Mucosa of descending colon (tissue), 3 donors: ENCODE results near the gene LCLAT1. TPM values are rescaled to one million over a fixed set of nuclear protein-coding genes. Genes with fewer than 3 reads are reported as not detected.

Experiments
- ATAC-seq: fragments of 200-7000 bp; cut with Tn5 transposase; one replicate; pipeline ENCODE4 v1.9.1; 2020; ENCODE audit warnings: mild to moderate bottlenecking, moderate library complexity
- DNase-seq, 3 donors: peaks; one replicate each; pipeline ENCODE4 v3.0.0-alpha.2; 2020
- H3K36me3 ChIP-seq: fragments of 200-600 bp; one replicate; pipeline ENCODE4 v1.8.0; 2021; ENCODE audit warnings: low read depth, mild to moderate bottlenecking
- H3K4me1 ChIP-seq: fragments of 200-600 bp; one replicate; pipeline ENCODE4 v1.8.0; 2021; ENCODE audit warnings: low read depth, mild to moderate bottlenecking
- H3K4me3 ChIP-seq: fragments of 200-600 bp; one replicate; pipeline ENCODE4 v1.8.0; 2021; ENCODE audit warnings: mild to moderate bottlenecking
- H3K9me3 ChIP-seq: fragments of 200-600 bp; one replicate; pipeline ENCODE4 v1.8.0; 2021; ENCODE audit warnings: mild to moderate bottlenecking
- CTCF ChIP-seq: fragments of 200-600 bp; IDR thresholded peaks from one replicate; pipeline ENCODE4 v1.8.0; 2022; ENCODE audit warnings: antibody characterized with exemption, mild to moderate bottlenecking
- intact Hi-C, 2 donors: fragments of 100-400 bp; cut with DNase I in 1 of 2; cut with micrococcal nuclease in 1 of 2; formaldehyde crosslinking; loops; one replicate each; pipeline versions ENCODE4 v1.11.0 to v1.11.1; 2022; cut with DNase I, micrococcal nuclease
- total RNA-seq, 3 donors: library from RNA; stranded (reverse); fragmentation: NEBNext Ultra II Directional in 2 of 3; extraction: Animal tissue kit (Norgen Biotek cat#: 25700) in 2 of 3; gene quantifications; one replicate each; pipeline versions ENCODE4 v1.2.1 to v1.2.4, GENCODE V29; 2021 to 2023
- donor health status: DM: no; HTN: no; CAD: no; lungs with moderate emphysema.
- donor health status: DM: no; HTN: no; CAD: no.
- donor health status: DM: no; HTN: yes; CAD: no.

LCLAT1 gene
- total RNA-seq, 3 donors from 2014 or later: 18.1 to 27.1 (median 22.2) TPM

GRCh38 chr2:30448866-30449265, 1.8 kb downstream of the LCLAT1 start:
- TF ChIP-seq CTCF: no peak
- Histone ChIP-seq H3K9me3 (no peaks in the 10 kb centered on the region), H3K36me3 (no peaks in the 10 kb centered on the region), H3K4me3 (no peak overlapping the region), H3K4me1 (no peaks in the 10 kb centered on the region)
- intact Hi-C loops: no loop called here
- ATAC-seq: no peak
- no peak for DNase-seq

DNA sequence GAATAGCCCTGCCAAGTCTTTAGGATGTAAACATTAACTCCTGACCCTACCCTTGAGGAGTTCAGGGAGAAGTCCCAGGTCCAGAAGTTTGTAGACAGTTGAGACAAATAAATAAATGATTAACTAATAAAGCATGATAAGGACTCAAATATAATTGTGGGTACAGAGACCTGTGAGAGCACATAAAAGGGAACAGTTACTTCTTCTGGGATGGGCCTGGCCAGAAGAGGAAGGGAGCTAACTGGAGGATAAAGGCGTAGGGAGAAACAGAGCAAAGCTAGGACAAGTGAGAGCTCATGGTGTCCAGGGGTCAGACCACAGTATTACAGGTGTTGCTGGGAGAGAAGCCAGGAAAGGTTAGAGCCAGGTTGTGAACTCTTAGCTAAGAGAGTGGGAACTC, 3.0 kb downstream of the LCLAT1 start:
- ATAC-seq (peak; percentile 72), DNase-seq (peak in 1 of 3 donors; percentile 24)
- no peaks in the 10 kb centered on the region for H3K36me3 ChIP-seq
- H3K4me3 ChIP-seq: no peak overlapping the region
- H3K9me3 ChIP-seq: no peaks in the 10 kb centered on the region
- intact Hi-C loops: no loop called here
- no peak for TF ChIP-seq CTCF
- H3K4me1 ChIP-seq: no peaks in the 10 kb centered on the region

- intact Hi-C loops: no loop called here
- H3K9me3 ChIP-seq: no peaks in the 10 kb centered on the region
These were observed 6.5 kb downstream of the LCLAT1 start for GRCh38 chr2:30453498-30453897.

DNA sequence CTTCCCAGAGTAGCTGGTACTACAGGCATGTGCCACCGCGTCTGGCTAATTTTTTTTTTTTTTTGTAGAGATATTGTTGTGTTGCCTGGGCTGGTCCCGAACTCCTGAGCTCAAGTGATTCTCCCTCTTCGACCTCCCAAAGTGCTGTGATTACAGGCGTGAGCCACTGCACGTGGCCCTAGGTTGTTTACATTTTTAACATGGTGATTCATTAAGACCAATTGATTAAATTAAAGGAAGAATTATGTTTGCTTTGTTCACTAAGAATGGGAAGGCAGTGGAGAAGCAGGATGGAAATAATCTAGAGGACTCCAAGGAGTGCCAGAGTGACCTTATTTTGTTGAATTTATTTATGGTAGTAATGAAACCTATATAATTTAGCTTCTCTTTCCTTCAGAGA, 7.5 kb downstream of the LCLAT1 start:
- no peak for DNase-seq

More at GRCh38 chr2:30453498-30453897, 6.5 kb downstream of the LCLAT1 start:
- TF ChIP-seq CTCF: no peak
- DNase-seq (no peak), ATAC-seq (no peak)
- no peak overlapping the region for H3K4me3 ChIP-seq
- no peaks in the 10 kb centered on the region for H3K36me3 ChIP-seq
- H3K4me1 ChIP-seq: no peaks in the 10 kb centered on the region

DNA sequence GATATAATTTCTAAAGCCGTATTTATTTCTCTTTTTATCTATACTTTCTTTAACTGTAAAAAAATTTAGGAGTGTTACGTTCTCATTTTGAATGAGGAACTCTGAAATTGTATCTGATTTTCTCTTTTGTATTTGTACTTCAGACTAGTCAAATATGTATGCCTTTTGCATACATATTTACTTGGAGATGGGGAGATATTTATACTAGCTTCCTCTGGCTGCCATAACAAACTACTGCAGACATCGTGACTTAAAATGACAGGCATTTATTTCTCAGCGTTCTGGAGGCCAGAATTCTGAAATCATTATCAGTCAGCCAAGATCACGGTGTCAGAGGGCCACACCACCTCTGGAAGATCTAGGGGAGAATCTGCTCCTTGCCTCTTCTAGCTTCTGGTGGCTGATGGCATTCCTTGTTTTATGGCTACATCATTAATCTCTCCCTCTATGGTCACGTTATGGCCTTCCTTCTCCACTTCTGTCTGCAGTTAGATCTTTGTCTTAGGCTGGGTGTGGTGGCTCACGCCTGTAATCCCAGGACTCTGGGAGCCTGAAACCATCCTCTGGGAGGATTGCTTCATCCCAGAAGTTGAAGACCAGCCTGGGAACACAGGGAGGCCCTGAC, 8.2 kb downstream of the LCLAT1 start:
- H3K4me3 ChIP-seq: no peak overlapping the region
- intact Hi-C loops: no loop called here
- H3K4me1 ChIP-seq: no peaks in the 10 kb centered on the region
- H3K9me3 ChIP-seq: no peaks in the 10 kb centered on the region
- ATAC-seq: peak; percentile 88
- TF ChIP-seq CTCF: no peak
- no peaks in the 10 kb centered on the region for H3K36me3 ChIP-seq
- no peak for DNase-seq

More for the DNA sequence above, 7.5 kb downstream of the LCLAT1 start:
- Histone ChIP-seq H3K4me3 (no peak overlapping the region), H3K9me3 (no peaks in the 10 kb centered on the region), H3K4me1 (no peaks in the 10 kb centered on the region), H3K36me3 (no peaks in the 10 kb centered on the region)
- no peak for TF ChIP-seq CTCF
- ATAC-seq: no peak
- intact Hi-C loops: no loop called here

- Histone ChIP-seq H3K4me3 (no peak overlapping the region), H3K36me3 (no peaks in the 10 kb centered on the region), H3K4me1 (no peaks in the 10 kb centered on the region), H3K9me3 (no peaks in the 10 kb centered on the region)
- intact Hi-C loops: no loop called here
- no peak for TF ChIP-seq CTCF
- DNase-seq (no peak), ATAC-seq (no peak)
These were observed 9.1 kb downstream of the LCLAT1 start for GRCh38 chr2:30456106-30456505.
